ENCODE data around the gene GRM7.

Gene GRM7

GRCh38 chr3:7607083-7607482, 746.2 kb downstream of the GRM7 start:
- DNase-seq = no peak

- DNase-seq = no peak
Measured at GRCh38 chr3:7607676-7608075, 746.8 kb downstream of the GRM7 start.

DNA sequence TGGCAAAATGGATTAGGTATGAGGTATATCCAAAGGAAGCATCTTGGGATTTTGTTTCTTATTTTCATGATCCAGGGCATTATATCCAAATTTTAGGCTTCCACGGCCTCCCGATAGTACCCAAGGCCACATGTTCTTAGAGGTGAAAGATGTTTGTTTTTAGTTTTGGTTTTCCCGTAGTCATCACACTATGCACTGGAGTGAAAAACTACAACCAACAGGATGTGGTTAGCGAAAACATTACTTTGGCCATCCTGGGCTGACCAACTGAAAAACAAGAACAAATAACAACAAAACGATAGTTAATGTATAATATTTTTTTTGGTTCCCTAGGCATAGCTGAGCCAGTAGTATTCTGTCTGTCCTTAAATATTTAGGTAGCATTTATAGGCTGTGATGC, 749.7 kb downstream of the GRM7 start:
- DNase-seq = no peak

DNA sequence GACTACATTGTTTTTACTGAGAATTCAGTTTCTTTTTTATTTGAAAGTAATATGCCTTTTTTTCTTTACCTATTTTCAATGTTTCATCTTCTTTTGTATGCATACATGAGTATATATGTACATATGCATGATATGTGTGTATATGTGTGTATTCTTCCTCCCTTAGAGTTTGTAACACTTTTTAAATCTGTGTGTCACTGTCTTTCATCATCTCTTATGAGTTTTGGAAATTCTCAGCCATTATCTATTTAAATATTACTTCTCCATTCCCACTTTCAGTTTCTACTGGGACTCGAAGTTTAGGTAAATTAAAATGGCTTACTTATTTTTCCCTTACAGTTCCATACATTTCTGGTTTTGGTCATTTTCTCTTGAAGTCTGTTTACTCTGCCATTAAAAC, 754.1 kb downstream of the GRM7 start:
- no peak for DNase-seq

- no peak for DNase-seq
Measured at GRCh38 chr3:7618606-7619005, 757.7 kb downstream of the GRM7 start.

GRCh38 chr3:7620401-7620800, 759.5 kb downstream of the GRM7 start:
- DNase-seq = no peak

GRCh38 chr3:7621046-7621630, 760.2 kb downstream of the GRM7 start:
- no peak for DNase-seq

GRCh38 chr3:7621651-7622050, 760.7 kb downstream of the GRM7 start:
- no peak for DNase-seq

DNA sequence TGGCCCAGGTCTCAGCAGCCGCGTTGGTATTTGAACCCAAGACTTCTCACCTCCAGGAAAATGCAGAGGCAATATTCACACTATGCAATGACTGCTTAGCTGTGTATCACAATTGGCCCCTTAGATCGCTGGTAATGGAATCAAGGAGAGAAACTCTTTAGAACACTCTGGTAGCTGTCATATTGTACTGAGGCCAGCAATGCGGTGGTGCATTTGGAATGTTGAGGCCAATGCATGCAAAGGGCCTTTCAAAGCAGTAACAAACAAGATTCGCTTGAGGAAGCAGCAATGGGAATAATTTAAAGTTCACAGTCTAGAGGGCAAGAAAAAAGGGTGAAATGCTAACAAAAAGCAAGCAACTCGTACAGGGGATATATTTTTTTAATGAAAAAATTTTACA, 764.1 kb downstream of the GRM7 start:
- no peak for DNase-seq

DNA sequence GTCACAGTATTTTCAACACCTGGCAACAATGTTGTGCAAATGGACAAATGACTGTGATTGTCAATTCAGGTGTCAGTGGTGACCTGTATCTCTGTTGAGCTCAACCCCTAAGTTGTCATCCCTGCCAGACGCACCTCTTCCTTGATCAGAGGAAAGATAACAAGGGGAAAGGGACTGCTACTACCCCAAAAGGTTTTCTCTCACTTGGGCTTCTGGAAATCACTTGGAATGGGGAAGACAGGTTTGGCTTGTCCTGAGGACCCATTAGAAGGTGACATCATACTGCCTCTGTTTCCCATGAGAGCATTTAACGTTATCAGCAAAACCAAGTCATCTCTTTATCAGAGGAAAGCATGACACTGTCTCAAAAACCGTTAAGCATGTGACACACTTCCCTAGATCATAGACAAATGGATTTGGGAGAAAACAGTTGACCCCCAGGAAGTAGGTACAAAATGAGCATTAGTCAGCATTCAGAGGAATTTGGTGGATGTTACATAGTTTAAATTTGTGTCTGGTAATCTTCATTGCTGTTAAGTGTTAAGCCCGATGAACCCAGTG, 769.5 kb downstream of the GRM7 start:
- no peak for DNase-seq

- DNase-seq = no peak
Measured at GRCh38 chr3:7630925-7631324, 770.0 kb downstream of the GRM7 start.

GRCh38 chr3:7632305-7632704, 771.4 kb downstream of the GRM7 start:
- DNase-seq = no peak

DNA sequence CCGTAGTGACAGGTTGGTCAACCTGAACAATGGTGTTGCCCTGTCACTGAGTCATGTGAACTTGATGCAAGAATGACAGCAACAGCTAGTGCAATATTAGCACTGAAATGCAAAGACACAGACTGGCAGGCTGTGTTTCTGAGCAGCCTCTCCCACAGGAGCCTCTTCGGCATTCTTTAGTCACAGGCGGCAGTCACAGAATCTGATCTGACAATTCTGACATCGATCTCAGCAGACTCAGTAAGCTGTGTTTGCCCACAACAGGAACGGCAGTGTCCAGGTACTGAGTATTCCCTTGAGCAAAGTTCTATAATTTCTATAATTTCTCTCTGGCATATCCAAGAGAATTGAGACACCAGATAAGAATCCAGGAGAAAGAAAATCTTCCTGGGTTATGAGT, 776.8 kb downstream of the GRM7 start:
- no peak for DNase-seq

DNA sequence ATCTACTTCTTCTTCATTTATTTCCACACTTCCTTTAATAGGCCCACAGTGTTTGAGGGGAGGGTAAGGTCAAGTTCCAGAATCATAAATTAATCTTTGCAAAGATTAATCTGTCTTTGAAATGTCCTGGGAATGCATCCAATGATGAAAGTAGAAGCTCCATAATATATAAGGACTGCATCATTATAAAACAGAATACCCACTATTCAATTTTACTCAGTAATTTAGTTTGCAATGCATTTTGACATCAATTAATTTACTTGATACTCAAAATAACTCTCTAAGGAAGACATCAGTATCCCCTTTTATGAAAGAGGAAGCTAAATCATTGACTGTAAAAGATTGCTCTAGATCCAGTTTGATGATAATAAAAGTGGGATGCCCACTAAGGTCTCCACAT, 777.2 kb downstream of the GRM7 start:
- no peak for DNase-seq

- no peak for DNase-seq
Measured at GRCh38 chr3:7640787-7641186, 779.9 kb downstream of the GRM7 start.

- DNase-seq = no peak
Measured at GRCh38 chr3:7646851-7647250, 785.9 kb downstream of the GRM7 start.

GRCh38 chr3:7650466-7650865, 789.6 kb downstream of the GRM7 start:
- no peak for DNase-seq

- DNase-seq = no peak
Measured at GRCh38 chr3:7651274-7651673, 790.4 kb downstream of the GRM7 start.

DNA sequence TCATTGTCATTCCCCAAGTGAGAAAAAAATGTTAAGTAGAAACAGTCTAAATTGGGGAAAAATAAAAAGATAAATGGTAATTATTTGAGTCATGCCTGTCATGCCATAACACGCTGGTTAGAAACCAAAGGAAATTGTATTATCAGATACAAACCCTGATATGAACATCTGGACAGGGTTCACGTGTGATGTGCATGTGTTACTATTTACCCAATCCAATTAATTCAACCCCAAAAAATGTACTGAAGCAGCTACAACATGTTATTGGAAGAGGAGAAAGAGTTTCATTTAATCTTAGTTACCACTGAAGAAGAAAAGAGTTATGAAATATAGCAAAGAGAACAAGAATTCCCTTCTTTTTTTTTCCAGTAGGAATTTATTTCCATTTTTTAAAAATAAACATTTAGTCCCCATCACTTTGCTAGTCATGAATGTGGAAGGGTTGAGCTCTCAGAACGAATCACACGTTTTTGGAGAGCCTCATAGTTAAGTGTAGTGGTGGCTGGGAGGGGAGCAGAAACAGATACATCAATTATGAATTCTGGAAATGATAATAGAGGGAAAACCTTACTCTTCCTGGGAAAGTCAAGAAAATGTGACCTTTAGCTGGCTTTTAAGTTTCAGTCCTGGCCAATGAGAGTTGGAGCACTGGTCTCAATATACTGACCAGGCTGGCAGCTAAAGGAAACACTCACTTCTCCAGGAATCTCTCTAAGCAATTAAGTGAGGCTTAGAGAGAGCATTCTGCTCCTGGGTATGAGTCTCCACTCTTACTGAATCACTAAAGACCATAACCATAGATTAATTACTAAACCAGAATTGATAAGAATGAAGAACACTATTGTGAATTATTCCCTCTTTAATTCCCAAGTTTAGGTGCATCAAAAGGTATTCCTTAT, 796.5 kb downstream of the GRM7 start:
- no peak for DNase-seq

DNA sequence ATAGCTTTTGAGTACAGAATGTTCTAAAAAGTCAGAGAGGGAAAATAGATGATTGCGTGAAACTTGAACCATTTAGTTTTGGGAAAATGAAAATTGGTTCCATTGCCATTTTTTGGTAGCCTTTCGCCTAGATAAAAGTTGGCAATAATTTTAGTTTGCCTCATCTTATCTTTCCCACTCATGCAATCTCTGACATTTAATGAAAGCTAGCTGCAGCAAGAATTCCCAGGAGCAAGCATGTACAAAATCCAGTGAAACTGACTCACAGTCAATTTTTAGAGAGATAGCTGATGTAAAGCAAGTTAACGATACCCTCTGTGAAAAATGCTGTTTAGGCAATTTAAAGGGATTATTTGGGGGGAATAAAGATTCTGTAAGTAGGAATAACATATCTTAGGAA, 797.4 kb downstream of the GRM7 start:
- no peak for DNase-seq

- no peak for DNase-seq
Measured at GRCh38 chr3:7659079-7659478, 798.2 kb downstream of the GRM7 start.

DNA sequence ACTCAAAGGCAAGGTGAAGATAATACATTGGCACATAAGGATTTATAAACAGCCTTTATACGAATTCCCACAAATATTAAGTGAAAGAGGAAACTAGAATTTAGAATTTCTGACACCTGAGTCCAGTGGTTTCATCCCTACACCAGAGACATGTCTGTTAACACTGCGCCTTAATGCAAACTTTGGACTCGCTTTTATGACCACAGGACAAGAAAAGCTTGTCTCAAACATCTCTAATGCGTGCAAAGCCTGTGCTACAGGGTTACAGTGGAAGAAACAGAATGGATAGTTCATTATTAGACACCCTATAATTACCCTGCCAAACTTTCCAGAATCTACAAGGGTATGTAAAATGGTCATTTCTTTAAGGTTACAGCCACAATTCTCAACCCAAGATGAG, 802.9 kb downstream of the GRM7 start:
- DNase-seq = no peak

GRCh38 chr3:7667774-7668173, 806.9 kb downstream of the GRM7 start:
- no peak for DNase-seq

DNA sequence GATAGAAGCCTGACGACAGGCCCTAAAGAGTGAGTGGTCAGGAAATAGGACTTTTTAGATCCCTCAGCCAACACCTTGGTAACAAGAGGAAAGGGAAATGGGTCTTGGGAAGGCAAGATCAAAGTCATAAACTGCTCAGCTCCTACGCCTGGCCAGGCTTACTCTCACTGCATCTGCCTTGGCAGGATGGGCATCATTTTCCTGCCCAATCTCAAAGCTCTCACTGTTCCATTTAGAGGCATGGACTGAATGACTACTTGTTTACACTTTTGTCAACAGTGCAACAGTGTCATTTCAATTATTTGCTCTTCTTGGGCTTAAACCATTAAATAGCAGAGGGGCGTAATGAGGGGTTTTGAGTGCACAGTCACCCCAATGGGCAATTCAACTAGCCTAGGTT, 808.7 kb downstream of the GRM7 start:
- DNase-seq = no peak
